HL-60 (cell line): ENCODE data around the gene FCRL1.
A peak's percentile ranks its signal among the peaks of the same experiment; 100 is the strongest.

Experiments
- DNase-seq, 2 experiments: peaks; one replicate each; pipeline ENCODE4 v3.0.0-alpha.2; 2010 to 2020; ENCODE audit warnings: low read depth in 1 of 2, low spot score in 1 of 2
- H3K27ac ChIP-seq: fragments of 250-450 bp; sonication (Bioruptor Pico); replicated peaks from 2 replicates; pipeline ENCODE4 v1.5.1; 2020; ENCODE audit warnings: mild to moderate bottlenecking, moderate library complexity
- H3K27me3 ChIP-seq: fragments of 250-450 bp; sonication (Bioruptor Pico); 2 replicates; pipeline ENCODE4 v1.5.1; 2021; ENCODE audit warnings: mild to moderate bottlenecking, moderate library complexity; ENCODE audit not compliant: insufficient read depth, poor library complexity, severe bottlenecking
- H3K4me3 ChIP-seq: replicated peaks from 2 replicates; pipeline ENCODE4 v1.5.1; 2011; ENCODE audit warnings: mild to moderate bottlenecking, control low read depth, low read length; ENCODE audit not compliant: insufficient read depth
- CTCF ChIP-seq: IDR thresholded peaks from one replicate; pipeline ENCODE4 v1.5.1; 2011; ENCODE audit warnings: low read length, control low read depth, inconsistent platforms; ENCODE audit not compliant: insufficient read depth
- GABPA ChIP-seq: IDR thresholded peaks from 2 replicates; pipeline ENCODE4 v1.6.1; 2012; ENCODE audit warnings: low read depth
- POLR2AphosphoS5 ChIP-seq: IDR thresholded peaks from 2 replicates; pipeline ENCODE4 v1.6.1; 2012; ENCODE audit warnings: low read depth
- SPI1 ChIP-seq: IDR thresholded peaks from 2 replicates; pipeline ENCODE4 v1.6.1; 2012; ENCODE audit warnings: low read depth, mild to moderate bottlenecking, borderline replicate concordance
- TF ChIP-seq, protein P1 (sequence below): IDR thresholded peaks from 2 replicates; pipeline ENCODE4 v1.6.1; 2012; ENCODE audit warnings: low read depth; ENCODE audit not compliant: insufficient replicate concordance

The FCRL1 gene

DNA sequence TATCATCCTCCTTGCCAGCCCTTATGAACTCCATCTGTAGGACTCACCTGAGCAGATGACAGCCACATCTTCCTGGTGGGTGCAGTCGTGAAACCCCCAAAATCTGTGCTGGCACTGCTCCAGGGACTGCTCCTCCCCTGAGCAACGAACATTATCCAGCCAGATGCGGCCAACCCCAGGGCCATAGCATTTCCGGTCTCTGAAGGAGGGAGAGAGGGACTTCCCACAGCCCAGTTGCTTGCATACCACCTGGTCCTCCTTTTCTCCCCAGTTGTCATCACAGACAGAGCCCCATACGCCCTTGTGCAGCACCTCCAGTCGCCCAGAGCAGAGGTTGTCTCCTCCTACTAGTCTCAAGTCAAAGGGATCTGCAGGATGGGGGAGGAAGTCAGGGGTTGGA, 13.2 kb upstream of the FCRL1 start:
- DNase-seq = no peak
- Histone ChIP-seq H3K4me3 (no peak overlapping the region), H3K27me3 (no peaks in the 10 kb centered on the region), H3K27ac (no peak overlapping the region)
- TF ChIP-seq POLR2AphosphoS5 (no peak), SPI1 (no peak), GABPA (no peak), CTCF (no peak)
- TF ChIP-seq, protein P1, sequence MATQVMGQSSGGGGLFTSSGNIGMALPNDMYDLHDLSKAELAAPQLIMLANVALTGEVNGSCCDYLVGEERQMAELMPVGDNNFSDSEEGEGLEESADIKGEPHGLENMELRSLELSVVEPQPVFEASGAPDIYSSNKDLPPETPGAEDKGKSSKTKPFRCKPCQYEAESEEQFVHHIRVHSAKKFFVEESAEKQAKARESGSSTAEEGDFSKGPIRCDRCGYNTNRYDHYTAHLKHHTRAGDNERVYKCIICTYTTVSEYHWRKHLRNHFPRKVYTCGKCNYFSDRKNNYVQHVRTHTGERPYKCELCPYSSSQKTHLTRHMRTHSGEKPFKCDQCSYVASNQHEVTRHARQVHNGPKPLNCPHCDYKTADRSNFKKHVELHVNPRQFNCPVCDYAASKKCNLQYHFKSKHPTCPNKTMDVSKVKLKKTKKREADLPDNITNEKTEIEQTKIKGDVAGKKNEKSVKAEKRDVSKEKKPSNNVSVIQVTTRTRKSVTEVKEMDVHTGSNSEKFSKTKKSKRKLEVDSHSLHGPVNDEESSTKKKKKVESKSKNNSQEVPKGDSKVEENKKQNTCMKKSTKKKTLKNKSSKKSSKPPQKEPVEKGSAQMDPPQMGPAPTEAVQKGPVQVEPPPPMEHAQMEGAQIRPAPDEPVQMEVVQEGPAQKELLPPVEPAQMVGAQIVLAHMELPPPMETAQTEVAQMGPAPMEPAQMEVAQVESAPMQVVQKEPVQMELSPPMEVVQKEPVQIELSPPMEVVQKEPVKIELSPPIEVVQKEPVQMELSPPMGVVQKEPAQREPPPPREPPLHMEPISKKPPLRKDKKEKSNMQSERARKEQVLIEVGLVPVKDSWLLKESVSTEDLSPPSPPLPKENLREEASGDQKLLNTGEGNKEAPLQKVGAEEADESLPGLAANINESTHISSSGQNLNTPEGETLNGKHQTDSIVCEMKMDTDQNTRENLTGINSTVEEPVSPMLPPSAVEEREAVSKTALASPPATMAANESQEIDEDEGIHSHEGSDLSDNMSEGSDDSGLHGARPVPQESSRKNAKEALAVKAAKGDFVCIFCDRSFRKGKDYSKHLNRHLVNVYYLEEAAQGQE = no peak

DNA sequence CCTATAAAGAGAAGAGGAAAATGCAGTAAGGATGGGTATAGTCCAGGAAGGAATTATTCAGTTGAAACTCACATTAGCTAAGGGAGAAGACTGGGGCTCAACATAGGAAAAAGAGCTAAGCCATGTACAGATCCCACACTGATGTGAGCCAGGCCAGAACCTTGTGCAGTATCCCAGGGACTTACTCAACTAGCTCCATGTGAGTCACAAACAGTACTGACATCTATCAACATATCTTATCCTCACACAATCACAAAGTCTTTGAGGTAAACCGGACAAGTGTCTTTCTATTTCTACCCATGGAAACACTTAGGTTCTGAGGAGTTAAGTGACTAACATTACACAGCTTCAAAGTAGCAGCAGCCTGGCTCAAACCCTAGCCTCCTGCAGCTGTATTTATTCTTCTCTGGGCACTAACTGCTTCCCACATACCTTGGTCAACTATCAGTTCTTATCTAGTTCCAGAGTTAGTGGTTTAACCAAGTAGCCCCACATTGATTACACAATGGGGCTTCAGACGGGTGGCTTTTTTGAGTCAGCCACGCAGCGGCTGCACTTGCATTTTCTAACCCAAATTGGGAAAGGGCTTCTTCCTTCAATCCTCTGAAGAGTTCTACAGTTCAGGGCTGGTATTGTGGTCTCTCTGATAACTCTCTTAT, 12.2 kb upstream of the FCRL1 start:
- TF ChIP-seq CTCF (no peak), POLR2AphosphoS5 (peak; percentile 56; the same call in 1 of the 2 replicates), SPI1 (no peak), GABPA (0 out of 2 replicates have a peak, but pooled peaks have one; percentile 16)
- TF ChIP-seq, protein P1 = no peak
- H3K27ac ChIP-seq = peak overlapping the region; percentile 31
- DNase-seq = peak; percentile 59 to 80
- H3K4me3 ChIP-seq = no peak overlapping the region; the same call in 1 of the 2 replicates
- no peaks in the 10 kb centered on the region for H3K27me3 ChIP-seq

DNA sequence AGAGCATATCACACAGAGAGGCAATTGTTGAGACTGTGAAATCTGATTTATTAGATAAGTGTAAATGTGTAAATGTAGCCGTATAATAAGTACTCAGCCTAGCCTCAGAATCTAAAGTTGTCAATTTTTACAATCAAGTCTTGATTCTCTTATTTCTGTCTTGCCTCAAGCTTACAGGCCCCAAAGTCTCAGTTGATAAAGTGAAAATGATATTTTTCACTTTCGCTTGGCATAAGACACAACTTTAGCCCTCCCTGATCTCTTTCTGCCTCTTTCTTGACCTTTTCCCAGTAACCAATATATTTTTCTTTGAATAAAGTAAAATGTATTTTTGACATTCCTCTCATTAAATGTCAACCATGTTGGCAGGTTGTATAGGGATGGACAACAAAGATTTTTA, 11.0 kb upstream of the FCRL1 start:
- H3K27ac ChIP-seq = no peak overlapping the region
- no peaks in the 10 kb centered on the region for H3K27me3 ChIP-seq
- DNase-seq = no peak
- TF ChIP-seq SPI1 = no peak
- no peak for TF ChIP-seq POLR2AphosphoS5
- TF ChIP-seq GABPA = no peak
- TF ChIP-seq, protein P1 = no peak
- TF ChIP-seq CTCF = no peak
- H3K4me3 ChIP-seq = no peak overlapping the region
